Kidney tubule cell (primary cell): ENCODE measurements around the gene OBP2A.
"Not testable (repeated sequence)": the region's sequence is repeated elsewhere in the genome, so short reads cannot be mapped to it uniquely, and the experiment has no call there.

ENCODE experiments used
- DNase-seq: peaks from one replicate; pipeline ENCODE4 v3.0.0-alpha.2; 2018; ENCODE audit warnings: low spot score

The OBP2A gene

DNA sequence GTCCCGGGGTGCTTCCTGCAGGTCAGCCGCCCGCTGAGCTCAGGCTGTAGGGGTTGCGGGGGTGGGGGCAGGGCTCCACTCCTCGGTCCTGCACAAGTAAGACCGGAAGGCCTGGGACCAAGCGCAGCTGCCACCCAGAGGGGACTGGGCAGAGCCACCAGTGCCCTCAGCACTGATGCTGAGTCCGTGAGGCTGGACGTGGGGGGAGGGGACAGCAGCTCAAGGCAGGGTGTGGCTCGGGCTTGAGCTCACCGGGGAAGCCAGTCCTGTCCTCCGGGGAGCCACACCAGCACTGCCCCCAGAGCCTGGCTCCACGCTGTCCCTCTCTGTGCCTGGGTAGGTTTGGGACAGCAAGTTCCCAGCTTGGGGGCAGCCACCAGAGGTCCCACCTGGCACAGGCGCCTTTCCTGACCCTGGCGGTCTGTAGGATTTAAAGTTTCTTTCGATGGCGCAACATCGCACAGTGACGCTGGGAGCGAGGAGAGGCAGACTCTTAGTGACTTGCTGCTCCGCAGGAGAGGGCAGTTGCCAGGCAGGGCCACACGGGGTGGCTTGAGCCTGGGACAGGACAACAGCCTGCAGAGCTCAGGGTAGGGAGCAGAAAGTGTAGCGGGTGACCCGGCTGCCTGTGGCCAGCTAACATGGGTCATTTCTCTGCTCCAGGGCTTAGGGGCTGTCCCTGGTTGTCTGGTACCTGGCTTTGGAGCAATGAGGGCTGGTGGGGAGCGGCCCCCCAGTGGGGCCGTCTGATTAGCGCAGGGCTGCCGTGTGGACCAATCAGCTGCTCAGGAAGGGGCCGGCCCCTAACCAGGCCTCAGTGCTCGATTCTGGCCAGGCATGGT is 19.0 kb upstream of the OBP2A start:
- DNase-seq = no peak

DNA sequence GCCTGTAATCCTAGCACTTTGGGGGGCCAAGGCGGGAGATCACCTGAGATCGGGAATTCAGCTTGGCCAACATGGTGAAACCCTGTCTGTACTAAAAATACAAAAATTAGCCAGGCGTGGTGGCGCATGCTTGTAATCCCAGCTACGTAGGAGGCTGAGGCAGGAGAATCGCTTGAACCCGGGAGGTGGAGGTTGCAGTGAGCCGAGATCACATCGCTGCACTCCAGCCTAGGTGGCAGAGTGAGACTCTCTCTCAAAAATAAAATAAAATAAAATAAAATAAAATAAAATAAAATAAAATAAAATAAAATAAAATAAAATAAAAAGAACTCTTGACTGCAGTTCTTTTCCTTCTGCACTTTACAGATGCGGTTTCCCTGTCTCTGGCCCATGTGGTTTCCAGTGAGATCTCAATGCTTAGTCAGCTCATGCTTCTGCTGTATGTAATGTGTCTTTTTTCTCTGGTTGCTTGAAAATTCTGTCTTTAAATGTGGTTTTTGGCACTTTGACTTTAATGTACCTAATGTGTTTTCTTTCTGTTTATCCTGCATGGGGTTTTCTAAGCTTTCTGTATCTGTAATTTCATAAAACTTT is 17.0 kb upstream of the OBP2A start:
- not testable (repeated sequence) for DNase-seq

DNA sequence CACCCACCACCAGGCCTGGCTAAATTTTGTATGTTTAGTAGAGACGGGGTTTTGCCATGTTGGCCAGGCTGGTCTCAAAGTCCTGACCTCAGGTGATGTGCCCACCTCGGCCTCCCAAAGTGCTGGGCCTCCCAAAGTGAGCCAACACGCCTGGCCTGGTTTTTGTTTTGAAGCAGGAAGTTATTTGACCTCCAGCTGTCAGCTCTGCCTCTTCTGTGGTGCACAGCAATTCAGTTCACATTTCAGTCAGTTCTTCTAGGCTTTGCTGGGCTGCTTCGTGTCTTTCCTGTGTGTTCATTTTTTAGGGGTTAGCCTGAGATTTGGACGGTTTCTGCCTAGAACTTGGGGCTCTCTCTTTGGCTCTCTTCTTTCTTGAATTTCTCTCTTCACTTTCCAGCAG is 15.8 kb upstream of the OBP2A start:
- no peak for DNase-seq

DNA sequence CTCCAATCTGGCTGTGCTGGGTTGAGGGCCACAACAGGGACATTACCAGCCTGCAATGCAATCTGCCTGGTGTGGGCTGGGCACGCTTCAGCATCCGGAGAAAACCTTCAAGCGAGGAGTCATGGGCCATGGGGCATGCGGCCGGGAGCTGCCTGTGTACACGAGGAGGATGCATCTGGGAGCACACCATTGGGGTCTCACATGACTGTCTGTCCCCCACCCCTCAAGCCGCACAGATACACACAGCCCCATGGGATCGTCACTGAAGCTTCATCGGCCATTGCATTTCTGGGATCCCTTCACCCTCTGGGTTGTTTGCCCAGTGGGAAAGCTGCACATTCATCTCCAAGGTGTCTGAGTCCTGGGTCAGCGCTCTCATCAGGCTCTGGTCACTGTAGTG is 14.8 kb upstream of the OBP2A start:
- no peak for DNase-seq

DNA sequence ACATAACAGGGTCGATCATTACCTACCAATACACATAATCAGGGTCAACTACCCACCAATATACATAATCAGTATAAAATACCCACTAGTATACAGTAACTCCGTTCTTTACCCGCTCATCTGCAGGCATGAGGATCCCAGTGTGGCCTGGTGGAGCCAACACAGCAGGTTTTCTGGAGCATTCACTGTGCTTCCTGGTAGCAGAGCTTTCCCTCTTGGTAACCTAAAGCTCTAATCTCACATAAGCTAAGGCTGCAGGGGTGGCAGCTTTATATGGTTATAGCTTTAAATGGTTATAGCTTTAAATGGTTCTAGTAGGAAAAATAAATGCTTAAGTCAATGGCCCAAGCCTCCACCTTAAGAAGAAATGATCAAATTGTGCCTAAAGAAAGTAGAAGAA is 12.8 kb upstream of the OBP2A start:
- DNase-seq = no peak

DNA sequence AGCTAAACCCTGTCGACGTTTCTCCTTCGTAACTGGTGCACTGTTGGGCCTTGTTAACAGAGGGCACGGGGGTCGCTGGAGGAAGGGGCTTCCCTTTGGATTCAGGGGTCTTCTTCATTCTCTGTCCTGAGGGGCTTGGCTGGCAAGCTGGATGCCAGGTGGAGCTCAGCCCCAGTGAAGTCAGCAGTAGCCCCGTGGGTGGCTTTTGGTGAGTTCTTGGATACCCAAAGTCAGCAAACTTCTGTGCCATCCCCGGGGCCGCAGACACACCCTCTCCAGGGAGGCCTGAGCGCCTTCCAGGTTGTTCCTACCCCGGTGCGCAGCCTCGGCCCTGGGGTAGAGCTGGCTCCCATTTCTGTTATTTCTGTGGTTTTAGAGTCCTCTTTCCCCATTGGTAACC is 12.3 kb upstream of the OBP2A start:
- no peak for DNase-seq

DNA sequence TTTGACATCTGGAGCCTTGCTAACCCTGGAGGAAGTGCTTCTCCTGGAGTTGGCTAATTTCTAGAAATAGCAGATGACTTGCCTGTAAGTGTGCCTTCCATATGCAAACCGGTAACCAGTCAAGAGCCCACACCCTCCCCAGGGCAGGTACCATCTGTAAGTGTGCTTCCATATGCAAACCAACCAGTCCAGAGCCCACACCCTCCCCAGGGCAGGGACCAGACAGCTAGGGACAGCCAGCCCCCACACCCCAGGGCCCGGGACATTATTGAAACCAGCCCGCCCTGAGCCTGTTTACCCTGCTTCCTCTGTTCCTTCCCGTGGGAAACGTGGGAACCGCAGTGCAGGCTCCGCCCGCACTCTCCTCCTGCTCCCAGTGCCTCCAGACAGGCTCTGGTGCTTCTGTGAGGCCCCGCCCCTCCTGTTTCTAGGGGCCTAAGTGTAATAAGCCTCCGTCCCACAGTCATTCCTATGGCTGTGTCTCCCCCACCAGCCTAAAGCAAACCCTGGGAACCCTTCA is 11.7 kb upstream of the OBP2A start:
- DNase-seq = not testable (repeated sequence)

DNA sequence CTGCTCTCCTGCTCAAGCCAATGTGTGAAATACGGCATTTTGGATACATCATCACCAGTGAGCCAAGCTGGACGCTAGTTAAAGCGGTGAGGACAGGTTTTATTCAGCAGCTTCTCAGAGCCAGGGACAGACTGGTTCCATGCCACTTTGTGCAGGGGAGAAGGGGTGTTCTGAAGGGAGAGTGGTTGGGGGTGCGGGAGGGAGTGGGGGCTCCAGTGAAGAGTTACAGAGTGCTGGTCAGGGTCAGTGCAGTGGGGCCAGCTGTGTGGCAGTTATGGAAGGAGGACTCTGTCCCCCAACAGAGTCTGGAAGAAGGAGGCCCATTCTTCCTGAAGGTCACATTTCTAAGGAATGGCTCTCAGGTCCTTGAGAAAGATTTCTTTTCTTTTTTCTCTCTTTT is 11.1 kb upstream of the OBP2A start:
- DNase-seq = not testable (repeated sequence)

DNA sequence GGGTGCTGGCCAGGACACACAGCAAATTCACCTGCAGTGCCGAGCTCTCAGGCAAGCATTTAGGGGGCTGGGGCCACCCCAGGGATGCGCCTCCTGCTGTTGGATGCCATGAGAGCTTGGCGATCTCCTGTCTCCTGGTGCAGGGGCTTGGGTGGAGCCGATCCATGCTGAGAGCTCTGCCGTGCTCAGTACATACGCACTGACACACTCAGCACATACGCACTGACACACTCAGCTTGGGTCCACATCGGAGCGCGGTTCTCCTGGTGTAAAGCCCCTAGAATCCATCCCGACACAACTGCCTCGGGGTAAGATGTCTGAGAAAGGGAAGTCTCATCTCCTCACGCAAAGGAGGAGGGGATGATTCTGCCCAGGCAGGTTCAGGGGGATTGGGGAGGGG is 10.3 kb upstream of the OBP2A start:
- DNase-seq = not testable (repeated sequence)

DNA sequence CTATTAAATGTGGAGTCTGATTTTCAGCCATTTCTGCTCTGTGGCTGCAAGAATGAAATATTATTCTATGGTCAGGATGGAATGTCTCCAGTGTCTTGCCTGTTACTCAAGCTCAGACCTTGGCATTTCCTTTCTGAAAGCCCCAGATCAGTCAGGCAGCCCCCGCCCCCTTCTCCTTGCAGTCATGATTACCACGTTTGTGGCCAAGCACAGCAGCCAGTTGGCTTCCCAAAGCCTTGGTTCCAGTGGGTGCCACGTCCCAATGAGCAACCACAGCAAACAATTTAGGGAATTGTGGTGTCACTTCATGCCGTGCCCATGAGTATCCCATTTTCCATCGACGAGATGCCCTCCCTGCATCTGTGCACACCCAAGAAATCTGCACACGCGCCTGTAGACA is 9.7 kb upstream of the OBP2A start:
- DNase-seq = no peak

DNA sequence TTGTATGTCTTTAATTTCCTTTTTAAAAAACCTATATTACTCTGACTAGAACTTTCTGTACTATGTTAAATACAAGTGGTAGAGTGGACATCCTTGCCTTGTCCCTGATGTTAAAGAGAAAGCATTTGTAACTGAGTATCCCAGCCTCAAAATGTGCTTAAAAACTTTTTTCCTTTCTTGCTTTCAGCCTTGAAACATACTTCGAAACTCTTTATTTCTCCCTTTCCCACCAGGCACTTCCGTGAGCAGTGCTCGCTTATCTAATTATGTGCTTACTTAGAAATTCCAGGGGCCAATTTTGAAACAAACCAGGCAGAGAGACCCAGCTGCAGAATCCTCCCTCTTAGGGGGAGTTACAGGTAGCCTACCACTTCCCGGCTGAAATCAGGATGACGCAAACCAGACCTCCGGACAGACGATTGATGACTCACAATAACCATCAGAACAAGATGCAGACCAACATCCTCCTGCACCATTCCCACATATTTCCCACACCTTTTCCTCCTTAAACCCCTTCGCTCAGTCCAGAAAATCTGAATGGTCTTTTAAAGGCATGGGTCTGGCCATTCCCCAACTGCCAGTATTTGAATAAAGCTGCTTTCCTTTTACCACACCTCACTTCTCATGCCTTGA is 2.5 kb upstream of the OBP2A start:
- peak; percentile 60 for DNase-seq

DNA sequence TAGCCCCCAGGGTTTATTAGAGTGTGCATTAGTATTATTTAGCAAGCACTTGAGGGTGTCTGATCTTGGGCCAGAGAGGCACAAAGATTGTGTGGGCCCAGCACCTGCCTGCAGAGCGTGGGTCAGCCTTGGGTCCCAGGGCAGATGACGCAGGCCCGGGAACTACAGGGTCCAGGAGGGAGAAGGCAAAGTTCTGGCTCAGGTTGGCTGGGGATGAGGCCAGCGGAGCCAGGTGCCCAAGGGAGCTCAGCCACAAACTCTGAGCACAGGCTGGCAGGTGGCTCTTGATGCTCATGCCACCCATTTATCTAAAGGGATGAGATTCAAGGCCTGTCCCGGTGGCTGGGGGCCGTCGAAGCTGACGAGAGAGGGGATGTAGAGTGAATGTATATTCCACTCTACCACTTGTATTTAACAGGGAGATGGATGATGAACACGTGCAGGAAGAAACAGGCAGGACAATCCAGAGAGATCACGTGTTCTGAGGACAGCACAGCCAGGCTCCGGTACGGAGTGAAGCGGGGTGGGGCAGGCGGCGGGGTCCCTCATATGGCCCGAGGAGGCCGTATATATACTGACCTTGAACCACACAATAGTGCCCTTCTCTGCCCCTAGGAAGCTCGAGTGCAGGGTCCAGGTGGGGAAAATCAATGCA is 818 bp upstream of the OBP2A start:
- no peak for DNase-seq

DNA sequence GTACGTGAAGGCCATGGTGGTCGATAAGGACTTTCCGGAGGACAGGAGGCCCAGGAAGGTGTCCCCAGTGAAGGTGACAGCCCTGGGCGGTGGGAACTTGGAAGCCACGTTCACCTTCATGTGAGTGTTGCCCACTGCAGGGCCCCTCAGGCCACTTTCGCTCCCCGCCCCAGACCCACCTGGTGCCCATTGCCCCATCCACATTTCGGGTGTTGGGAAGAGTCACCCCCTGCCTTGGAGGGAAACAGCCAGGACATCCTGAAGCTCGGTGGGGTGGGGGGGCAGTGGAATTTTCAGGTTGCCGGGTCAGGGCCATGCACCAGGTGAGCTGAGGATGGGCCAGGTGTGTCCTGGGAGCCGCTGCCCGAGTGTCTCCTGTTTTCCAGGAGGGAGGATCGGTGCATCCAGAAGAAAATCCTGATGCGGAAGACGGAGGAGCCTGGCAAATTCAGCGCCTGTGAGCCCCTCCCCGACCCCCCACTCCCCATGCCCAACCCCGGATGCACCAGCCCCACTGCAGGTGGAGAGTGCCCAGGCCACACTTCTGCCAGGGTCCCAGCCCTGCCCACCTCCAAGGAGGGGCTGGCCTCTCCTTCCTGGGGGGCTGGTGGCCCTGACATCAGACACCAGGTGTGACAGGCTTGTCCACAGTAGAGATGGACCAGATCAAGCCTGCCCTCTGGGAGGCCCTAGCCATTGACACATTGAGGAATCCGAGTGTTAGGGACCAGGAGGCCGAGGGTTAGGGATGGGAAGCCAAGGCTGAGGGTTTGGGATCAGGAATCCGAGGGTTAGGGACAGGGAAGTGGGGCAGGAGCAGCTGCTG is 1.1 kb downstream of the OBP2A start:
- not testable (repeated sequence) for DNase-seq

DNA sequence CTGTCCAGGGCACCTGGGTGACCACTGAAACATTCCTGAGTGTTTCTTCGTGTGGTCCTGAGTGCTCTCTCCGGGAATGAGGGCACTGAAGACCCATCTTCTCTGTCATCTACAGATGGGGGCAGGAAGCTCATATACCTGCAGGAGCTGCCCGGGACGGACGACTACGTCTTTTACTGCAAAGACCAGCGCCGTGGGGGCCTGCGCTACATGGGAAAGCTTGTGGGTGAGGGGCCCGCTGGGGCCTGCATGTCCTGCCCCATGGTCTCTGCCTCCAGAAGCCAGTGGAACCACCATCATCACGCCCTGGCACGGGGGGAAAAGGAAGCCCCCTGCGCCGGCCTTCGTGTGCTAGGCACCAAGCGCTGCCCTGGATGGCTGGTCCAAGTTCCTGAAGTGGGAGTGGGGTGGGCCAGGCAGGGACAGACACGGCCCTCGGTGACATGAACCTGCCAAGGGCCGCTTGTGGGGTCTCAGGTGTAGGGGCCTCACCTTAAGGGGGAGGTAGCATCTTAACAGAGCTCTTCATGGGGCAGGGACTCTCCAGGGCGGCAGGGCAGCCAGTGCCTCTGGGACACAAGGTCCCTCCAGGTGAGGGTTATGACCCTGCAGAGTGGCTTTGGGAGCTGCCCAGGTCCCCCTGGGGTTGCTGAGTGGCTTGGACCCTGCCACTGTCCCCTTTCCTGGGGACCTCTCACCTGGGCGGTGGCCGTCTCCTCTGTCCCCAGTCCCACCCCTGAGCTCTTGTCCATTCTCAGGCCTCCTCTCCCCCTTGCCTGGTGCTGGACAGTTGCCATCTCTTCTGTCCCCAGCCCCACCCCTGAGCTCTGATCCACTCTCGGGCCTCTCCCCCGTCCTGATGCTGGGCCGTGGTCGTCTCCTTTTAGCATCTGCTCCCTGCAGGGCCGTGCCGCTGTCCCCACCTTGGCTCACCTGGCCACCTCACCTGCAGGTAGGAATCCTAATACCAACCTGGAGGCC is 2.1 kb downstream of the OBP2A start:
- no peak for DNase-seq

DNA sequence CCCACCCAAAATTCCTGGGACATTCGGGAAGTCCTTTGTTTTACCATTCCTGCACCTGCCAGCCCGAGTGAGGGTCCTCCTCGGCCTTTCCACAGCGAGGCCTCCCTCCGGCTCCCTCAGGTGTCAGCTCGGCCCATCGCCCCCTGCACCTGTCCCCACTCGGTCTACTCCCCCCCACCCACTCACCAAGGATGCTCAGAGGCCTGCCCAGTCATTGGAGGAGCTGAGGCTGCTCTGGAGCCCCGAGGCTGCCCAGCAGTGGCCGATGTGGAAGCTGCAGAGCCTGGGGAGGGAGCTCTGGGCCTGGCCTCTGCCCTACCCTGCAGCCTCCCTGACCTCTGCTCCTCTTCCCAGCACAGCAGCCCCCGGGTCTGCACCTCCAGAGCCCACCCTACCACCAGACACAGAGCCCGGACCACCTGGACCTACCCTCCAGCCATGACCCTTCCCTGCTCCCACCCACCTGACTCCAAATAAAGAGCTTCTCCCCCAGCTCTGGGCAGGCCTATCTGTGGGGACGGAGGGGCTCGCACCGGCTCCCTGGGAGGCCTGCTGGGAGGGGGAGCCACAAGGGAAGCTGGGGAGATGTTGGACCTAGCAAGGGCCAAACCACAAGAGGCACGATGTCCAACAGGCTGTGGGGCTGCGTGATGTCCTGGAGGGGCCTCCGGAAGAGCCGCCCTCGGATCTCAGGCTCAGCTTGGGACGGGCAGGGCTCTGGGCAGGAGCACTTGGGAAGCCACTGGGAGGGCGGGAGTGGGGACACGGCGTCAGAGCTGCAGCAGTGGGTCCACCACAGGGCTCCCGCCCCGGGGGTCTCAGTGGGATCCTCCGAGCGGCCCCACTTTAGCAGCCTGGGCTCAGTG is 3.8 kb downstream of the OBP2A start:
- DNase-seq = not testable (repeated sequence)

DNA sequence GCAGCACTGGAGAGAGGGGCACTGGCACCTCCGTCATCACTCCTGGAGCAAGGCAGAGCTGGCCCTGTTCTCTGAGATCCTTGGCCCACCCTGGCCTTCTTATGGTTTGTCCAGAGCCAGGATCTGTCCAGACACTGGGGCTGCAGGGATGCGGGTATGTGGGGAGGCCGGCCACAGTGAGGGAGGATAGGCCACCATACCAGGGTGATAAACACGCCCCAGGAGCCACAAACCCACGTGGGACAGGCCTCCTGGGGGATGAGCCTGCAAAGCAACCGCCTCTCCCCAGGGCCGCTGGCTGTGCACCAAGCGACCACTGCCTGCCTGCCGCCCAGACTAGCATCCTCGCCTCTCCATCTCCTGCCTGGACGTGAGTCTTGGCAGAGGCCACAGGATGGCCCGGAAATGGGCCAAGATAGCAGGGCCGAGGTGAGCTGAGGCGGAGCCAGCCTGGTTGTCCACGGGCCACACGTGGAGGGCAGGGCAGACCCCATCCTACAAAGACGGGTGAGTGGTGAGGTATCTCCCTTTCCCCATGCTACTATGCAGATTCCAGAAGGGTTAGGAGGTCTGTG is 4.5 kb downstream of the OBP2A start:
- no peak for DNase-seq

DNA sequence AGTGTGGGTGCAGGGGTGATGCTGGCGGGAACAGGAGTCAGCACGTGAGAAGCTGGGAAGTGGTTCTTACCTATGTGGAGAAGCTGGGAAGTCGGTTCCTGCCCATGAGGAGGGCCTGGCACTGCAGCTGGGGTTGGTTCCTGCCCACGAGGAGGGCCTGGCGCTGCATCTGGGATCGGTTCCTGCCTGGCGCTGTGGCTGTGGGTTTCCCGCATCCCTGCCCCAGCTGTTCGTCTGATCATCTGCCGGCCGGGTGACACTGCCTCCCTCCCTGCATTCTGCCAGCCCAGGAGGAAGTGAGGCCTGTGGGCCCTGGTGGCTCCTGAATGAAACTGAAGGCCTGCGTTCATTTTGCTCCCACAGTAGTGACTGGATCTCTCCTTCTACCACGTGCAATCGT is 5.1 kb downstream of the OBP2A start:
- no peak for DNase-seq

DNA sequence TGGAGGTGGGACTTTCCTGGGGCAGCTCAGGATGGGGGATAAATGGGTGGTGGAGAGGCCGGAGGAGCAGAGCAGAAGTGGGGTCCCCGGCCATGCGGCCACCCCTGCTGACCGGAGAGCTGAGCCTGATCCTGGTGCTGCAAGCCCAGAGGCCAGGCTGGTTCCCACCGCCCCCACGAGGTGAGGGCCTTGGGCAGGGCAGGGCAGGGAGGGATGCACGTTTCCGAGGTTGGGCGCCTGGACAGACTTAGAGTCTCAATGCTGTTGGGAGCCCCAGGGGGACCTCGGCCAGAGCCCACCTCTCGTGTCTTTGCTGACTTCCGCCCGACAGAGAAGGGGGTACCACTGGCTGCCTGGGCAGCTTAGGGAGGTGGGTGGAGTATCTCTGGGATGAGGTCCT is 5.5 kb downstream of the OBP2A start:
- no peak for DNase-seq
